Measurements from ENCODE around the gene WDR73.
A peak's percentile ranks its signal among the peaks of the same experiment; 100 is the strongest.
"Not testable (repeated sequence)": the region's sequence is repeated elsewhere in the genome, so short reads cannot be mapped to it uniquely, and the experiment has no call there.

Gene WDR73

DNA sequence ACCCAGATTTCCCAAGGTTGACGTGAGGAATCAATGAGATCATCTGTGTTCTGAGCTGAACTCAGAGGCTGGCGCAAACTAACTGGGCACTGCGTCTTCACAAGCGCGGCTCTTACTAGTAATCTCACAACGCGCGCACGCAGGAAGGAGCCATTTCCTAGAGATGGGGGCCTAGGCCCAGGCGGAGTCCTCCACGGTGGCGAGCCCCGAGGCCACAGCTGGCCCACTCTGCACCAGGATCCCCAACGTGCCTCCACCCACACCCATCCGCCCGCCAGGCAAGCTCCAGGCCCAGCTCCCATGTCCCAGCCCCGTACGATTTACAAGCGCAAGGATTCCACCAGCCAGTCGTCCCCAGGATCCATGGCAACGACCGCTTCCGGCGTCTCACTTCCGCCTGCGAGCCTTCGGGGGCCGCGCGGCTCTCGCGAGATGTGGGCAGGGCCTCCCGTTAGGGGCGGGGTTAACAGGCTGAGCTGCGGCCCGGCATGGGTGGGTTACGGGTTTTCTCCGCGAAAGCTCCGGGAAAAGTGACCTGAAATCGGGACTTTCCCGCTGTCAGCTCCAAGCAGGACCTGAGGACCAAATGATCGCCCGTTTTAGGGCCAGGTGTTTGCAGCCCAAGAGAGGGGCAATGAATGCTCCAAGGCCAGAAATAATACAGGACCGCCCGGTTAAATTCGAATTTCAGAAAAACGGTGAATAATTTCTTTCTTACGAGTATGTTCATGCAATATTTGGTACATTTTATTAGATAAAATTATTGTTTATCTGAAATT lies at the start of gene WDR73:
Gene WDR73 (minus strand): TSS at position 374 of the 779 bp plus-strand sequence. CDS start 9 bp downstream, at position 365.
- DNase-seq = peak; percentile 67

DNA sequence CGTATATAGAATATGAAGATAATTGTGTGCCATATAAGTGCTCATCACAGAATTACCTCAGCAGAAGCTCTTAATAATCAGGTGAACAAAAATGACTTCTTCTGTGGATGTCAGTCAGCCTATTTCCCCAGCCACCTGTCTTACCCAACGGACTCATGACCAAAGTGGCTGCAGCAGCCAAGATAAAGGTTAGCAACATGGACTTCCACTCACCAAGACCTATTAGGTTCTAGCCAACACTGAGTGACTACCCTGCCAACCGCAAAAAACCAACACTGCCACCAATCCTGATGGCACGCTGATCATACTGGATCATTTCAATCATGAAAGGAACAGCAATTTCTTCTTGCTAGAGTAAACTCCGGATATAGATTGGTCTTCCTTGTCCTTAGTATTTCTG lies 49.7 kb upstream of the WDR73 start:
- no peak for DNase-seq

DNA sequence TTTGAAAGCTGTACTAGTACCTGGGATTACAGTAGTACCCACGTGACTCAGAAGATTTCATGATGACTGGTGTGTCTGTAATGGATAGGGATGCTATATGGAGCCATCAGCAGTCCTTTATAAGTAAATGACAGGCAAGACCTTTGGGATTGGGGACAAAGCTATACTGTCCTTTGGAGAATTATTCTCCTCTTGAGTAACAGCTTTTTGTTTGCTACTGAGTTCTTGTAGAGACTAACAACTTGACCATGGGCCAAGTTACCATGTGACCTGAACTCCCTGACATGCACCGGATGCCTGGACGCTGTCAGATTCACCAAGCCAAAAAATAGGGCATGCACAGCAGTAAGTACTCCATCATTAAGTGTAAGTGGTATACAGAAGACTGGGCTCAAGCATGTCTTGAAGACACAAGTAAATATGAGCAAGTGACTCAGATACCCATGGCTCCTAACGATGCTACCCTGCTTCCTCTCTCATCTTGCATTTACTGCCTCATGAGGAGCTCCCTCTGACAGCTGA lies 48.9 kb upstream of the WDR73 start:
- DNase-seq = no peak

DNA sequence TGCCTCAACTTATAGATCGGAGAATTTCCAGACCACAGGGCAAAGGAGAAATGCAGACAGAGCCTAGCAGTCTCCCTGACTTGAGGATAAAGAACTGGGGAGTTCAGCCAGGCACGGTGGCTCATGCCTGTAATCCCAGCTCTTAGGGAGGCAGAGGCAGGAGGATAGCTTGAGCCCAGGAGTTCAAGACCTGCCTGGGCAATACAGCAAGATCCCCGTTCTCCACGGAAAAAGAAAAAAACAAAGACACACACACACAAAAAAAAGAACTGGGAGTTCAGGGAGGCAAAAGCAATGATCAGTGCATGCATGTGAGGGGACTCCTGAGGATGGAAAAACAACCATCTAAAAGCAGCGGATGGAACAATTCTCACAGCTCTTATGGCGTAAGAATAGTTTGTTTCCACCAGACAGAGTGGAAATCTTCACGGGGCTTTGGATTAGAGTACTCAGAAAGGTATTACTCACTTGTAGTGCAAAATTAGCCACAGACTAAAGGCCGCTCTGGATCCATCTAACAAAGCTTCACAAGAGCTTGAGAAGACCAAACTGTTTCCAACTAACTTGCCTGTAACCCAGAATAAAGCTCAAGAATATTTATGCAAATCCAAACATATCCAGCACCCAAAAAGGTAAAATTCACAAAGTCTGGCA lies 45.6 kb upstream of the WDR73 start:
- no peak for DNase-seq

DNA sequence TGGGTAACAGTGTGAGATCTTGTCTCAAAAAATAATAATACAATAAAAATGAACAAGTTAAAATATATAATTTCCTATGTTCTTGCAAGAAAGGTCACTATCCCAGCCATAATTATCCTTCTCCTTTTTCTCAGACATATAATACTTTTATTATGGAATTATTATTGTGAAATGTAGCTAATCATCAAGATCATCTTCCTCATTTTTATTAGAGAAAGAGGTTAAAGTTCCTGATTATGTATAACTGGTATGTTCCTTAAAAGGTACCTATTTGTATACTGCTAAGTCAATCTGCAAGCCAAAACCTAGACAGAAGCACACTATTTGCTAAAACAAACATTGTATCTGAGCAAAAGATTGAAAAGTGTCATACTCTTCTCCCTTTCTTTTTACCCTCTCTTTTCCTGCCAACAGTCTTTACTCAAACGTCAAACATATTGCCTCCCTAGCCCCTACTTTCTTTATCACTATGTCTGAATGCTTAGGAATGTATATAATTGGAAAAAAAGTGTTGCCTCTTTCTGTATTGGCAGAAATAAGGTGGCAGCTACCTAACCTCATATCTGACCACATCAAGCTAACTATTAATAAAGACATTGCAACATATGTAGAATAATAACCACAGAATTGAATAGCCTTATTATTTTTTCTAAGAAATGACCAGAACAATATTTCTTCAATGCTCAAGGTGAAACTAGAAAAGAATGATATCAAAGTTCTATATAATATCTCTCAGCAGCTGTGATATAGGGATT lies 43.3 kb upstream of the WDR73 start:
- DNase-seq = no peak

DNA sequence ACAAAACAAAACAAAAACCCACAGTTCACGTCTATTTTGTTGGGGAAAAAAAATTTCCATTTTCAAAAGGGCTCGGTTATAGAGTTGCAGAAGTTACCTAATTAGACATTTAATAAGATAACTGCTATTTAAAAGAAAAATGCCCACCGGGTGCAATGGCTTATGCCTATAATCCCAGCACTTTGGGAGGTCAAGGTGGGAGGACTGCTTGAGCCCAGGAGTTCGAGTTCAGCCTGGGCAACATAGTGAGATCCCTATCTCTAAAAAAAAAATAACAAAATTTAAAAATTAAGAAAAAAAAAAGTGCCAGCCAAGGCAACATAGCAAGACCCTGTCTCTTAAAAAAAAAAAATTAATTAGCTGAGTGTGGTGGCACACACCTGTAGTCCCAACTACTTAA lies 42.7 kb upstream of the WDR73 start:
- no peak for DNase-seq

DNA sequence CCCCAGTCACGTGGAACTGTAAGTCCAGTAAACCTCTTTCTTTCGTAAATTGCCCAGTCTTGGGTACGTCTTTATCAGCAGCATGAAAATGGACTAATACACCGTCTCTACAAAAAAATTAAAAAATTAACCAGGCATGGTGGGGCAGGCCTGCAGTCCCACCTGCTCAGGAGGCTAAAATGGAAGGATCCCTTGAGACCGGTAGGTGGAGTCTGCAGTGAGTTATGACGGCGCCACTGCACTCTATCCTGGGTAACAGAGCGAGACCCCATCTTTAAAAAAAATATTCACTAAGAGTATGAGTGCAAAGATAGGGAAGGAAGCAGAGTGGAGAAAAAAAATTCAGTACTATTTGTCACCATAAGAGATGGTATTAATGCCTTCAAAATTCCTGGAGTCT lies 36.3 kb upstream of the WDR73 start:
- no peak for DNase-seq

DNA sequence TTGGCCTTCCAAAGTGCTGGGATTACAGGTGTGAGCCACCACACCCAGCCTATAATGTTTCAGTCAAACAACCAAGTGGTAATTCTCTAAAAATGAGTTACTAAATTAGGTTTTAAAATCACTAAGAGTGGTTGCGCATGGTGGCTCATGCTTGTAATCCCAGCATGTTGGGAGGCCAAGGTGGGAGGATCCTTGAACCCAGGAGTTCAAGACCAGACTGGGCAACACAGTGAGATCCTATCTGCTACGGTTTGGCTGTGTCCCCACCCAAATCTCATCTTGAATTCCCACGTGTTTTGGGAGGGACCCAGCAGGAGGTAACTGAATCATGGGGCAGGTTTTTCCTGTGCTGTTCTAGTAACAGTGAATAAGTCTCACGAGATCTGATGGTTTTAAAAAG lies 35.8 kb upstream of the WDR73 start:
- DNase-seq = no peak

DNA sequence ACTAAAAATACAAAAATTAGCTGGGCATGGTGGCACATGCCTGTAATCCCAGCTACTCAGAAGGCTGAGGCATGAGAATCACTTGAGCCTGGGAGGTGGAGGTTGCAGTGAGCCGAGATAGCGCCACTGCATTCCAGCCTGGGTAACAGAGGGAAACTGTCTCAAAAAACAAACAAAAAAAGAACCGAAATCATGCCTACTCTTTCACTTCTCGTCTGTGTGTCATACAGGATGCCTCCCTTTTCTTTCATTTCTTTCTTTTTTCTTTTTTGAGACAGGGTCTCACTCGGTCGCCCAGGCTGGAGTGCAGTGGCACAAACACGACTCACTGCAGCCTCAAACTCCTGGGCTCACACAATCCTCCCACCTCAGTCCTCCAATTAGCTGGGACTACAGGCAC lies 32.4 kb upstream of the WDR73 start:
- not testable (repeated sequence) for DNase-seq

DNA sequence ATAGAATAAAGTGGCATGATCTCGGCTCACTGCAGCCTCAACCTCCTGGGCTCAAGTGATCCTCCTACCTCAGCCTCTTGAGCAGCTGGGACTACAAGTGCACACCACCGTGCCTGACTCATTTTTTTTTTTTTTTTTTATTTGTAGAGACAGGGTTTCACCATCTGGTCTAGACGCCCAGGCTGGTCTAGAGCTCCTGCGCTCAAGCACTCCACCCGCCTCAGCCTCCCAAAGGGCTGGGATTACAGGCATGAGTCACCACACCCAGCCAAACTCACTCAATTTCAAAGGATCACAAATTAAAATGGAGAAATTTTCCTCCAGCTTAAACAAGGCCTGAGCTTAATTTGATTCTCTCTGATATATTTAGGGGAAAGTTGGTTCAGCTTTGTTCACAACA lies 31.2 kb upstream of the WDR73 start:
- no peak for DNase-seq

DNA sequence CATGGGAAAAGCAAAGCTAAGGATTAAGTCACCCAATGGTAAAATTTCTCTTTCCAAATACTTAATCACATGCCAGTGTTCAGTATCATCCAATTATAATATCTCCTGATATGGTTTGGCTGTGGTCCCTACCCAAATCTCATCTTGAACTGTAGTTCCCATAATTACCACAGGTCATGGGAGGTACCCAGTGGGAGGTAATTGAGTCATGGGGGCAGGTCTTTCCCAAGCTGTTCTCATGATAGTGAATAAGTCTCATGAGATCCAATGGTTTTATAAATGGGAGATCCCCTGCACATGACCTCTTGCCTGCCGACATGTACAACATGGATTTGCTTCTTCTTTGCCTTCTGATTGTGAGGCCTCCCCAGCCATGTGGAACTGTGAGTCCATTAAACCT lies 30.0 kb upstream of the WDR73 start:
- DNase-seq = no peak

DNA sequence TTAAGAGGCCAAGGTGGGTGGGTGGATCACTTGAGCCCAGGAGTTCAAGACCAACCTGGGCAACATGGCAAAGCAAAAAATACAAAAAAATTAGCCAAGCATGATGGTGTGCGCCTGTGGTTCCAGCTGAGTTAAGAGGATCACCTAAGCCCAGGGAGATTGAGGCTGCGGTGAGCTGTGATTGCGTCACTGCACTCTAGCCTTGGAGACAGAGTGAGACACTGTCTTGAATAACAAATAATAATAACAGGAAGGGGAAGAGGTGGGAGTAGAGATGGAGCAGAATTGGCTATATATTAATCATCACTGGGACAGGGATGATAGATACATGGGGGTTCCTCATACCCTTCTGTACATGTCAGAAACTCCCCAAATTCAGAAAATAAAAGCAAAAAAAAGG lies 27.7 kb upstream of the WDR73 start:
- DNase-seq = no peak

DNA sequence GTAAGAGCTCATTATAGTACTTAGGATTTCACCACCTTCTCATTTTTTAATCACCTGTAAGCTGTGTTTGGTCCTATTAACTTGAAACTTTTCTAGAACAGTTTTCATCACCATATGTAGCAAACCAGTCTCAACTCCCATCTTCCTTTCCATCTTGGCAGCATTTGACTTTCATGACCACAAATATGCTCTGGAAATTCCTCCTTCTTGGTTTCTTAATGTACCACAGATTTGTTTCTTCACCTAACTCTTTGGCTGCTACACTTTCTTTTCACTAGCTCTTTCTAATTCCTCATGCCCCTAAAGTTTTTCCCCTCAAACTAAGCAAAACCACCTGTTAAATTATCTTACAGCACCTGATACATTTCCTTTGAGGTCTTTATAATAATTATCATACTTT lies 17.1 kb upstream of the WDR73 start:
- DNase-seq = no peak

DNA sequence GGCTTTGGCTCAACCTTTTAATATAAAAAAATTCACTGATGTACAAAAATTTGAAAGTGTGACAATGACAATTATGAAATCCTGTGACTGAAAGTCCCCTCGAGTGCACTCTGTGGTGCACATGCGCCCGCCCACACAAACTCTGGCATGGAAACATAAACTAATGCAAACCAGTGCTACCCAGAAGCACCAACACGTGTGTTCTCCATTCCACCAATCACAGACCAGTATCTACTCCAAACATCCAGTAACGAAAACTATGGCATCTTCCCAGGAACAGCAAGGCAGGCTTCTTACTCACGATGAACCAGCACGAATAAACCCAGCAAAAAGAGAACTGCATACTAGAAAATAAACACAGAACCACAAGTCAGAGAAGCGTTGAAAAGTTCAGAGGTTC lies 15.6 kb upstream of the WDR73 start:
- no peak for DNase-seq

DNA sequence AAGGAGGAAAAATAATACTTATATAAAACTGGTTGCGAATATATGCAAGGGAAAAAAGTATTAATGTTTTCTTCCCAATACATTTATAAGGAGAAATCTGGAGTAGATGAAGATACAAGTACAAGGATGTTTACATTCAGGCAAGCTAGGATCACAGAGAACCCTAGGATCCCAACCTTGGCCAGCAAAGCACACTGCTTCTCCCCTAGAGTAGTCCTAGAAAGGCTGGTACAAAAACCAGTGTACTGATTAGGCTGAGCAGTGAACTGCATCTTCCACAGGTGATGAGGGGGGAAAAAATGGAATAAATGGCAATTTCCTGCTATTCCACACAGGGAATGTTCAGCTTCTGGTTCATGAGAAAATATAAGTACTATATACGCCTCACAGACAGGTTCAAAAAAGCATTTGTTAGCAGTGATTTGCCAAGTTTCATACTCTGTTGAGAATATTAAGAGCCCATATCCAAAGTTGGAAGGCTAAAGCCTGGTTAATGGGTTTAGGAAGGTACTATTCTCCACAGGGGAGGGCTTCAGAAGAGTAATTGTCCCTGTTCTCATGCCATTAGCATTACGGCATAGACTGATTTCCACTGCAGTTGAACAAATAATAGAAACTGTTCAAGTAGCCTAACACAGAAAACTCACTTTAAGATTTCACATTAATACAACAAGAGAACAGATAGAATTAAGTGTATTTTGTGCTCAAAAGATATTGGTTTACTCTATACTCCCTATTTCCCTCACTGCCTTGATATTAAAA lies 14.3 kb upstream of the WDR73 start:
- DNase-seq = no peak

DNA sequence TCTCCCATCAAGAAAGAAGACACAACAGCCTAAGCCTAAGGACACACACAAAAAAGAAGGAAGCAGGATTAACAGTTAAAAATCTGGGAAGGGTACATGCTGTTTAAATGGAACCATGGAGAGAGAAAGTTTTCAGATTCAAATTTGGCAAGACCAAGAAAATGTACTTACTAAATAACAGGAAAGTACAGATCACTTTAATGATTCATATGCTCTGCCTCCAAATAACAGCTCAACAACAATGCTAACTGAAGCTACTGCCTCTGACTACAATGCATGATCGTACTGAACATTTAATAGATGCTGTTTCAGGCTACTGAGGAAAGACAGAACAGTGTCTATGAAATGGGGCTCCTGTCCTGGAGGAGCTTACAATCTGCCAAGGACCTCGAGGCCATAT lies 12.3 kb upstream of the WDR73 start:
- DNase-seq = no peak

DNA sequence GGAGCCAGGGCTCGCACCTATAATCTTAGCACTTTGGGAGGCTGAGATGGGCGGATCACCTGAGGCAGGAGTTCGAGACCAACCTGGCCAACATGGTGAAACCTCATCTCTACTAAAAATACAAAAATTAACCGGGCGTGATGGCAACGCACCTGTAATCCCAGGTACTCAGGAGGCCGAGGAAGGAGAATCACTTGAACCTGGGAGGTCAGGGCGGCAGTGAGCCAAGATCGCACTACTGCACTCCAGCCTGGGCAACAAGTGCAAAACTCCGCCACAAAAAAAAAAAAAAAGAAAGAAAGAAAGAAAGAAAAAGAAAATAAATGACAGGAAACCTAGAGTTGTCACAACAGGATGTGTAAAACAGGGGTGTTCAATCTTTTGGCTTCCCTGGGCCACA lies 6.9 kb upstream of the WDR73 start:
- DNase-seq = no peak

DNA sequence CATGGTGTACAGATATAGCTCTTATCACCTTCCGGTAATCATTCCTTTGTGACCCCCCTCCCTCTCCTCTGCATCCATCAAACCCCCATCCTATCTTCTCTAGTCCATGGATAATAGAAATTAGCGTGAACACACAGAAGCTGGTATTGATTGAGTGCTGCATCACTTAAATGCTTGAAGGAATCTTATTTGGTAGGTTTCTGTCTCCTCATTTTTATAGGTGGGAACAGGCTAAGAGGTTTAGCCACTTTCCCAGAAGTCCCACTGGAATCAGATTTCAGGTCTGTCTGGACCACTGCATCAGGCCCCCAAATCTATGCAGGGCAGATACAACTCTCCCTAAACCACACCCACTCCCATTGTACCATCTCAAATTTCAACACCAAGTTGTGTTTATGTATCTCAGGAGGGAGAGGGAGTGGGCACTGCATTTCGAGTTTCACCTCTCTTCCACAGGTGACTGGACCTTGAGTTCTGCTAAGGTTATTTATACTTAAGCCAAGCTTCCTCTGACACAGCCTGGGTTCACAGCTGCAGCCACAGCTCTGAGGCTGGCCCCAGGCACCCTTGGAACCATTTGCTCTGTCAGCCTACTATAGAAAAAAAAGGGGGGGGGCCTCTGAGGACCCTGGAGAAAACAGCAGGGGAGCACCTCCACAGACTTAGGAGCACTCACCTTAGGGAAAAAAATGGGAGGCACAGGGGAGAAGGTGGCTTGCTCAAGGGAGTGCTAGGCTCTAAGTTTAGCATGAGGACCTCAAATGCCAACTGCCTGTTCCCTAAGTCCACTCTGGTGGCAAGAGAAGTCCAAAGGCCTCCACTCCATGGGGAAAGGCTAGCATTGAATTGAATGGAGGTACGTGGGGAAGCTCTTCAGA lies 6.1 kb upstream of the WDR73 start:
- DNase-seq = no peak

DNA sequence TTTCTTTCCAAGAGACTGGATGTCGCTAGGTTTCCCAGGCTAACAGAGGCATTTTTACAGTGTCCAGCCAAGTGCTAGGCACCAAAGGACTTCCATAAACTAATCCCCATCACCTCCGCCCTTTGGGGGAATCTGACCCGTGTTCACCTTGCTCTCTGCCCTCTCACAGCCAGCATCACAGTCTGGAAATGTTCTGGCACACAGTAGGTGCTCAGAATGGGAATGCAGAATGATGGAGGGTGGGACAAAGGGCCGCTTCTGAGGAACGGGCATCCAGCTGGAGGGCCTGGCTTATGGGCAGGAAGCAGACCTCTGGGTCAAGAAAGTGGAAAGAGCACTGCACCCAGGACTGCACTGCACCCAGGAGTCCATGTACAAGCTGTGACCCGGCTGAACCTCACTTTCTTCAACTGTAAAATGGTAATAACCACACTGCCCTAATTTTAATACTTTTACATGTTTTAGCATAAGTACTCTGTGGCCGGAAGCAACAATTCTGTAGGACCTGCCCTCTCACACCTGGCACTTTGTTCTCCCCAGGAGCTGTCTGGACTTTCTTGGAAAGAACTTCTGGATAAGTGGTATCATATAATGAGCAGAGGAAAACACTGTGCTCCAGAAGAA lies 4.8 kb upstream of the WDR73 start:
- no peak for DNase-seq

DNA sequence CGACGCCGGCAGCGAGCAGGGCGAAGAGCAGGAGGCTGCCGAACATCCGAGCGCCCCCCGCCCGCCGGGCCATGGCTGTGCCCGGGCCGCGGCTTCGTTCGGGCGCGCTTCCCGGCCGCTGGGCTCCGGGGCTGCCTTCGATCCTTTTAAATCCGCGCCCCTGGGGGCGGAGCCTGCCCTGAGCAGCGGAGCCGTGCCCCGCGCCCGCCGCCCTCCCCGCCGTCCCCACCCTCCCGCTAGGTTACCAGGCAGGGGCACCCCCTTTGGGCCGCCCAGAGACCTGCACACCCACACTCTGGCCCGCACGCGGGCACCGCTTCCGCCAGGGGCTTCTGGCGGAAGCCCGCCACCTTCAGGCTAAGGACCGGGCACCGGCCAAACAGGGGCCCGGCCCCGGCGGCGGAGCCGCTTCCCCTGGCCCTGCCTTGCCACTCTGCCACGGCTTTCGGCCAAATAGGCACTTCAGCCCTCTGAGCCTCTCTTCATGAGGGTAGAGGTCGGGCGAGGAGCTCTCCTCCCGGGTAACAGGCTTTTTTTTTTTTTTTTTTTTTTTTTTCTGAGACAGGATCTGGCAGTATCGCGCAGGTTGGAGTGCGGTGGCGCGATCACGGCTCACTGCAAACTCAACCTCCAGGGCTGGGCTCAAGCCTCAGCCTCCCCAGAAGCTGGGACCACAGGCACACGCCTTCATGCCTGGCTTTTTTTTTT lies 4.2 kb upstream of the WDR73 start, which contains the start of gene NMB:
Gene NMB (minus strand): TSS at position 120 of the 708 bp plus-strand sequence. CDS start 47 bp downstream, at position 73.
- peak; percentile 53 for DNase-seq

DNA sequence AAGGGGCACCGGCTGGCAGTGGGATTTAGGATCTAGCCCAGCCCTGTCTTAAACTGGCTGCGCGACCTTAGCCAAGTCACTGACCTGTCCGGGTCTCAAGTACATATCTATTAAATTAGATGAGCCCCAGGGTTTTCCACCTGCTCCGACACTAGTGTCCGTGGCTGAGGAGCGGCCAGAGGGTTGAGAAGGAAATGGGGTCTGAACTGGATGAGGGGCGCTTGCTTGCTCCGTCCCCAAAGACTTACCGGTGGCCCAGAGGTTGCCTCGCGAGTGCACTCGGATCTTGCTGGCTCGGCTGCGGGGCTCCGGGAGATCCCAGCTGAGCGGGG lies 3.6 kb upstream of the WDR73 start:
- no peak for DNase-seq
